IMR-90 (cell line): ENCODE measurements around the gene NOS1AP. TPM values are rescaled to one million over a fixed set of nuclear protein-coding genes. Genes with fewer than 3 reads are reported as not detected.

Experiments
- ATAC-seq: fragments of 200-7000 bp; cut with Tn5 transposase; 2 replicates; pipeline ENCODE4 v1.9.1; 2020; ENCODE audit warnings: low read depth, mild to moderate bottlenecking, moderate library complexity
- BruUV-seq: library from RNA; stranded (reverse); fragments of 400-500 nt; replicated peaks from 2 replicates; lab custom pipeline; 2021; lab: Mats Ljungman, UMichigan
- CTCF ChIA-PET: fragments of 300-600 bp; formaldehyde crosslinking; extraction: SDS; loops from one replicate; lab custom pipeline; 2021; ENCODE audit warnings: antibody characterized with exemption; lab: Yijun Ruan, JAX
- POLR2A ChIA-PET: fragments of 300-600 bp; sonication (Branson Sonifier 250); formaldehyde crosslinking; loops from one replicate; lab custom pipeline; 2022; ENCODE audit warnings: antibody characterized with exemption; ENCODE audit not compliant: unreplicated experiment; lab: Charles Lee
- DNase-seq: peaks from one replicate; pipeline ENCODE4 v3.0.0; 2013
- H2AFZ ChIP-seq: replicated peaks from 2 replicates; pipeline ENCODE3; 2013; ENCODE audit warnings: low read length, mild to moderate bottlenecking; ENCODE audit not compliant: poor library complexity
- H2AK5ac ChIP-seq: 2 replicates; pipeline ENCODE4 v1.6.1; 2013; ENCODE audit warnings: low read depth, low read length, inconsistent platforms
- H2AK9ac ChIP-seq: replicated peaks from 2 replicates; pipeline ENCODE3; 2013; ENCODE audit warnings: mild to moderate bottlenecking, low read depth, low read length, moderate library complexity; ENCODE audit not compliant: poor library complexity
- H2BK120ac ChIP-seq: 2 replicates; pipeline ENCODE4 v1.6.1; 2013; ENCODE audit warnings: low read depth, low read length, inconsistent platforms
- H2BK15ac ChIP-seq: 3 replicates; pipeline ENCODE4 v1.6.1; 2013; ENCODE audit warnings: low read depth, low read length, inconsistent platforms
- H2BK20ac ChIP-seq: 2 replicates; pipeline ENCODE4 v1.6.1; 2013; ENCODE audit warnings: low read depth, mild to moderate bottlenecking, inconsistent platforms, low read length, moderate library complexity
- H2BK5ac ChIP-seq: 2 replicates; pipeline ENCODE4 v1.6.1; 2013; ENCODE audit warnings: mild to moderate bottlenecking, low read depth, low read length, inconsistent platforms; ENCODE audit not compliant: poor library complexity, severe bottlenecking
- H3K14ac ChIP-seq: replicated peaks from 2 replicates; pipeline ENCODE4 v1.6.1; 2013; ENCODE audit warnings: low read depth, low read length, inconsistent platforms
- H3K18ac ChIP-seq: 2 replicates; pipeline ENCODE4 v1.6.1; 2013; ENCODE audit warnings: low read depth, low read length, control low read depth
- H3K23ac ChIP-seq: 2 replicates; pipeline ENCODE4 v1.6.1; 2013; ENCODE audit warnings: low read depth, low read length, inconsistent platforms
- H3K27ac ChIP-seq: 2 replicates; pipeline ENCODE4 v1.5.1; 2013; ENCODE audit warnings: mild to moderate bottlenecking, control low read depth, low read length; ENCODE audit not compliant: insufficient read depth
- H3K27me3 ChIP-seq: 2 replicates; pipeline ENCODE4 v1.6.1; 2013; ENCODE audit warnings: low read length; ENCODE audit not compliant: control insufficient read depth, insufficient read depth
- H3K36me3 ChIP-seq: 2 replicates; pipeline ENCODE4 v1.6.1; 2013; ENCODE audit warnings: low read length, mixed read lengths; ENCODE audit not compliant: control insufficient read depth, insufficient read depth
- H3K4ac ChIP-seq: 2 replicates; pipeline ENCODE4 v1.6.1; 2013; ENCODE audit warnings: low read depth, low read length, inconsistent platforms
- H3K4me1 ChIP-seq: 2 replicates; pipeline ENCODE4 v1.6.1; 2013; ENCODE audit warnings: low read length, mixed read lengths; ENCODE audit not compliant: control insufficient read depth, insufficient read depth
- H3K4me2 ChIP-seq: 2 replicates; pipeline ENCODE4 v1.6.1; 2013; ENCODE audit warnings: low read depth, mild to moderate bottlenecking, control low read depth, low read length, moderate library complexity
- H3K4me3 ChIP-seq: 2 replicates; pipeline ENCODE4 v1.5.1; 2013; ENCODE audit warnings: low read depth, mild to moderate bottlenecking, control low read depth, low read length, moderate library complexity; ENCODE audit not compliant: insufficient read depth
- H3K56ac ChIP-seq: 2 replicates; pipeline ENCODE4 v1.6.1; 2013; ENCODE audit warnings: low read length, inconsistent platforms; ENCODE audit not compliant: insufficient read depth; ENCODE audit errors: extremely low read depth
- H3K79me1 ChIP-seq, 2 experiments: 2 replicates each; pipeline ENCODE4 v1.6.1; 2013; ENCODE audit warnings: low read length in 2 of 2, inconsistent platforms in 1 of 2, low read depth in 1 of 2
- H3K9ac ChIP-seq: 2 replicates; pipeline ENCODE4 v1.6.1; 2013; ENCODE audit warnings: low read depth, low read length, control low read depth
- H3K9me1 ChIP-seq: 2 replicates; pipeline ENCODE4 v1.6.1; 2013; ENCODE audit warnings: low read length, inconsistent platforms; ENCODE audit not compliant: insufficient read depth
- H3K9me3 ChIP-seq: 2 replicates; pipeline ENCODE4 v1.6.1; 2013; ENCODE audit warnings: low read length; ENCODE audit not compliant: control insufficient read depth, insufficient read depth
- H4K20me1 ChIP-seq: 2 replicates; pipeline ENCODE4 v1.6.1; 2013; ENCODE audit warnings: low read length, inconsistent platforms; ENCODE audit not compliant: insufficient read depth
- H4K5ac ChIP-seq: 2 replicates; pipeline ENCODE4 v1.6.1; 2013; ENCODE audit warnings: mild to moderate bottlenecking, low read depth, low read length, control low read depth
- H4K8ac ChIP-seq, 2 experiments: 2 replicates each; pipeline ENCODE4 v1.6.1; 2013; ENCODE audit warnings: low read depth in 2 of 2, low read length in 2 of 2, control low read depth in 1 of 2, inconsistent platforms in 1 of 2
- H4K91ac ChIP-seq: 2 replicates; pipeline ENCODE4 v1.6.1; 2013; ENCODE audit warnings: low read depth, low read length, inconsistent platforms; ENCODE audit not compliant: insufficient read depth
- FOS ChIP-seq: fragments of 150-350 bp; IDR thresholded peaks from 2 replicates; pipeline ENCODE4 v1.6.1; 2016; ENCODE audit warnings: low read depth, low read length
- MXI1 ChIP-seq: IDR thresholded peaks from 2 replicates; pipeline ENCODE4 v1.6.1; 2012; ENCODE audit warnings: low read depth, mild to moderate bottlenecking, low read length, moderate library complexity, borderline replicate concordance
- NFE2L2 ChIP-seq: fragments of 150-350 bp; IDR thresholded peaks from 2 replicates; pipeline ENCODE4 v1.6.1; 2016; ENCODE audit warnings: low read depth, mild to moderate bottlenecking, low read length
- POLR2A ChIP-seq: IDR thresholded peaks from 2 replicates; pipeline ENCODE4 v1.6.1; 2012; ENCODE audit warnings: mild to moderate bottlenecking, low read depth, low read length
- RAD21 ChIP-seq: IDR thresholded peaks from 2 replicates; pipeline ENCODE4 v1.6.1; 2012; ENCODE audit warnings: low read length, improper control_type of control experiment
- RCOR1 ChIP-seq: IDR thresholded peaks from 2 replicates; pipeline ENCODE4 v1.6.1; 2012; ENCODE audit warnings: mild to moderate bottlenecking, low read length, improper control_type of control experiment; ENCODE audit not compliant: insufficient replicate concordance
- RFX5 ChIP-seq: IDR thresholded peaks from 2 replicates; pipeline ENCODE4 v1.8.0; 2012; ENCODE audit warnings: low read depth, mild to moderate bottlenecking, low read length, moderate library complexity
- SMC3 ChIP-seq: fragments of 150-350 bp; IDR thresholded peaks from 2 replicates; pipeline ENCODE4 v1.6.1; 2016; ENCODE audit warnings: low read depth, mild to moderate bottlenecking, antibody characterized with exemption, low read length, moderate library complexity
- WGBS, 2 experiments: methylation state at CpG; one replicate each; pipeline versions ENCODE4 v1.1.5 to v1.1.7; 2013; ENCODE audit warnings: missing lambda C conversion rate in 2 of 2; ENCODE audit not compliant: insufficient read length in 1 of 2; ENCODE audit errors: extremely low coverage in 2 of 2; 5-methylcytosine and 5-hydroxymethylcytosine counted together
- dilution Hi-C: fragments of 300-500 bp; cut with HindIII; formaldehyde crosslinking; loops from one replicate; pipeline ENCODE4 v1.14.3; 2018; ENCODE audit warnings: low sequenced_read_pairs; ENCODE audit not compliant: unreplicated experiment
- in situ Hi-C: fragments of 300-500 bp; cut with MboI; formaldehyde crosslinking; loops from 3 replicates; pipeline ENCODE4 v1.14.3; 2019; ENCODE audit warnings: low sequenced_read_pairs, inconsistent platforms, mixed read lengths
- intact Hi-C: fragments of 100-400 bp; cut with micrococcal nuclease; formaldehyde crosslinking; loops from 2 replicates; pipeline ENCODE4 v1.10.0; 2022
- polyA plus RNA-seq, 3 experiments: library from polyadenylated mRNA; depleted of rRNA; stranded (reverse); fragments of >200 nt; gene quantifications; 2 replicates each; pipeline ENCODE4 v1.2.3, GENCODE V29; 2012; ENCODE audit warnings: low replicate concordance in 1 of 3
- total RNA-seq: library from RNA; depleted of rRNA; stranded (reverse); fragments of >200 nt; gene quantifications from 2 replicates; pipeline ENCODE4 v1.2.3, GENCODE V29; 2012
- TF ChIP-seq, protein P1 (sequence below): conservative IDR thresholded peaks from 2 replicates; pipeline ENCODE4 v1.5.1; 2012; ENCODE audit warnings: mild to moderate bottlenecking, low read depth, low read length, improper control_type of control experiment
- TF ChIP-seq, protein P2 (sequence below): fragments of 150-350 bp; IDR thresholded peaks from 2 replicates; pipeline ENCODE4 v1.6.1; 2016; ENCODE audit warnings: low read depth, mild to moderate bottlenecking, low read length, moderate library complexity, borderline replicate concordance

NOS1AP gene
- total and polyA plus RNA-seq, 2 of the 4 experiments (the other 2 are of a cell fraction): 0.18 to 0.19 TPM

DNA sequence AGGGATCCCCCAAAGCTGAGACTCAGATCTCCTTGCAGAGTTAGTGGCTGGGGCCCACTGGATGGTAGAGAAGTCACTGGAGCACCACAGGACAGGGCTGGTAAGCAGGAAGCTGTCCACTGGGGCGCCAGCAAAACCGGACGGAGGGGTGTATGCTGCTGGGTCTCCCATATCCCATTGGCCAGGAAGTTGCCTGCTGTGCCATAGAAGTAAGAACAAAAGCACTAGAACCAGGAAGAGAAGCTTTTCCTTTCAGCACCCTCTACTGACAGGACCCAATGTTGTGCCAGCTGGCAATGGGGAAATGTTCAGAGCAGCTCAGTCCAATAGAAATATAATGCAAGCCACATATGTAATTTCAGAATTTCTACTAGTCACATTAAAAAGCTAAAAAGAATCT lies 160.6 kb downstream of the NOS1AP start:
- no peak overlapping the region for H4K5ac ChIP-seq
- no peak overlapping the region for H3K23ac ChIP-seq
- no CpG with 5 or more reads among the region's 3 CpGs for WGBS, 2 experiments
- H3K56ac ChIP-seq: no peak overlapping the region
- no peak overlapping the region for H2BK120ac ChIP-seq
- ChIA-PET POLR2A (no interaction called here), CTCF (no interaction called here)
- dilution Hi-C loops: no loop called here
- no peak overlapping the region for H3K4me3 ChIP-seq
- no peak overlapping the region for H3K4ac ChIP-seq
- H3K9me3 ChIP-seq: no peaks in the 10 kb centered on the region
- no peak overlapping the region for H3K14ac ChIP-seq
- no peak overlapping the region for H2BK15ac ChIP-seq
- no peak overlapping the region for H3K4me2 ChIP-seq
- in situ Hi-C loops: loop anchor here (25.0 kb wide), 1 partner anchor 443 kb away; no protein-coding TSS in a partner anchor
- H3K9me1 ChIP-seq: no peaks in the 10 kb centered on the region
- no peaks in the 10 kb centered on the region for H3K36me3 ChIP-seq
- H3K27ac ChIP-seq: no peak overlapping the region
- no peak overlapping the region for H2AFZ ChIP-seq
- TF ChIP-seq NFE2L2 (no peak), RAD21 (no peak), SMC3 (no peak), MXI1 (no peak), RFX5 (no peak), FOS (no peak), POLR2A (no peak), RCOR1 (no peak)
- TF ChIP-seq, protein P1, sequence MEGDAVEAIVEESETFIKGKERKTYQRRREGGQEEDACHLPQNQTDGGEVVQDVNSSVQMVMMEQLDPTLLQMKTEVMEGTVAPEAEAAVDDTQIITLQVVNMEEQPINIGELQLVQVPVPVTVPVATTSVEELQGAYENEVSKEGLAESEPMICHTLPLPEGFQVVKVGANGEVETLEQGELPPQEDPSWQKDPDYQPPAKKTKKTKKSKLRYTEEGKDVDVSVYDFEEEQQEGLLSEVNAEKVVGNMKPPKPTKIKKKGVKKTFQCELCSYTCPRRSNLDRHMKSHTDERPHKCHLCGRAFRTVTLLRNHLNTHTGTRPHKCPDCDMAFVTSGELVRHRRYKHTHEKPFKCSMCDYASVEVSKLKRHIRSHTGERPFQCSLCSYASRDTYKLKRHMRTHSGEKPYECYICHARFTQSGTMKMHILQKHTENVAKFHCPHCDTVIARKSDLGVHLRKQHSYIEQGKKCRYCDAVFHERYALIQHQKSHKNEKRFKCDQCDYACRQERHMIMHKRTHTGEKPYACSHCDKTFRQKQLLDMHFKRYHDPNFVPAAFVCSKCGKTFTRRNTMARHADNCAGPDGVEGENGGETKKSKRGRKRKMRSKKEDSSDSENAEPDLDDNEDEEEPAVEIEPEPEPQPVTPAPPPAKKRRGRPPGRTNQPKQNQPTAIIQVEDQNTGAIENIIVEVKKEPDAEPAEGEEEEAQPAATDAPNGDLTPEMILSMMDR: no peak
- TF ChIP-seq, protein P2, sequence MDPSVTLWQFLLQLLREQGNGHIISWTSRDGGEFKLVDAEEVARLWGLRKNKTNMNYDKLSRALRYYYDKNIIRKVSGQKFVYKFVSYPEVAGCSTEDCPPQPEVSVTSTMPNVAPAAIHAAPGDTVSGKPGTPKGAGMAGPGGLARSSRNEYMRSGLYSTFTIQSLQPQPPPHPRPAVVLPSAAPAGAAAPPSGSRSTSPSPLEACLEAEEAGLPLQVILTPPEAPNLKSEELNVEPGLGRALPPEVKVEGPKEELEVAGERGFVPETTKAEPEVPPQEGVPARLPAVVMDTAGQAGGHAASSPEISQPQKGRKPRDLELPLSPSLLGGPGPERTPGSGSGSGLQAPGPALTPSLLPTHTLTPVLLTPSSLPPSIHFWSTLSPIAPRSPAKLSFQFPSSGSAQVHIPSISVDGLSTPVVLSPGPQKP: no peak
- no peak overlapping the region for H2AK5ac ChIP-seq
- no peaks in the 10 kb centered on the region for H4K20me1 ChIP-seq
- no peak overlapping the region for H4K8ac ChIP-seq
- no peaks in the 10 kb centered on the region for H3K4me1 ChIP-seq
- peaks cover 5% of the 10 kb centered on the region for H3K27me3 ChIP-seq
- H3K18ac ChIP-seq: no peak overlapping the region
- ATAC-seq (no peak), DNase-seq (no peak)
- no TSS peak for BruUV-seq
- H2BK20ac ChIP-seq: no peak overlapping the region
- H2BK5ac ChIP-seq: no peak overlapping the region
- H2AK9ac ChIP-seq: no peak overlapping the region
- H4K91ac ChIP-seq: no peak overlapping the region
- H3K79me1 ChIP-seq: no peaks in the 10 kb centered on the region
- no peak overlapping the region for H3K9ac ChIP-seq
- intact Hi-C loops: no loop called here
